PC-3 (cell line): ENCODE data around the gene MUC6. TPM values are rescaled to one million over a fixed set of nuclear protein-coding genes. Genes with fewer than 3 reads are reported as not detected.

ENCODE experiments used
- ATAC-seq: fragments of 200-7000 bp; cut with Tn5 transposase; 2 replicates; pipeline ENCODE4 v1.9.1; 2020; ENCODE audit warnings: mild to moderate bottlenecking, moderate library complexity
- BruUV-seq: library from RNA; stranded (reverse); fragments of 400-500 nt; replicated peaks from 2 replicates; lab custom pipeline; 2021; lab: Mats Ljungman, UMichigan
- CTCF ChIA-PET: fragments of 300-600 bp; sonication (Branson Sonifier 250); formaldehyde crosslinking; loops from one replicate; lab custom pipeline; 2022; ENCODE audit warnings: antibody characterized with exemption; lab: Charles Lee
- POLR2A ChIA-PET: fragments of 300-600 bp; sonication (Branson Sonifier 250); formaldehyde crosslinking; loops from one replicate; lab custom pipeline; 2022; ENCODE audit warnings: antibody characterized with exemption; ENCODE audit not compliant: unreplicated experiment; lab: Charles Lee
- DNase-seq: peaks from one replicate; pipeline ENCODE4 v3.0.0-alpha.2; 2015
- H2AFZ ChIP-seq: fragments of 300-600 bp; sonication (generic); 2 replicates; pipeline ENCODE4 v1.6.0; 2016; ENCODE audit warnings: antibody characterized with exemption, low read length
- H3F3A ChIP-seq: fragments of 300-600 bp; sonication (generic); one replicate; pipeline ENCODE4 v1.6.0; 2017; ENCODE audit warnings: antibody characterized with exemption, low read length, control low read depth, mild to moderate bottlenecking; ENCODE audit not compliant: unreplicated experiment
- H3K27ac ChIP-seq: fragments of 300-600 bp; sonication (generic); 2 replicates; pipeline ENCODE4 v1.5.1; 2016; ENCODE audit warnings: mild to moderate bottlenecking, low read length
- H3K27me3 ChIP-seq: fragments of 300-600 bp; sonication (generic); 2 replicates; pipeline ENCODE4 v1.6.1; 2016; ENCODE audit warnings: low read length, mixed read lengths
- H3K36me3 ChIP-seq: fragments of 300-600 bp; sonication (generic); 2 replicates; pipeline ENCODE4 v1.6.1; 2016; ENCODE audit warnings: low read depth, mixed run types, low read length, mixed read lengths
- H3K4me1 ChIP-seq: fragments of 300-600 bp; sonication (generic); 2 replicates; pipeline ENCODE4 v1.5.1; 2016; ENCODE audit warnings: low read length; ENCODE audit not compliant: insufficient read depth
- H3K4me2 ChIP-seq: fragments of 300-600 bp; sonication (generic); 2 replicates; pipeline ENCODE4 v1.6.0; 2016; ENCODE audit warnings: low read length
- H3K4me3 ChIP-seq: fragments of 300-600 bp; sonication (generic); 2 replicates; pipeline ENCODE4 v1.5.1; 2016; ENCODE audit warnings: mild to moderate bottlenecking, low read length, mixed read lengths
- H3K79me2 ChIP-seq: fragments of 300-600 bp; sonication (generic); 2 replicates; pipeline ENCODE4 v1.6.1; 2017; ENCODE audit warnings: low read length, mixed read lengths
- H3K9ac ChIP-seq: fragments of 300-600 bp; sonication (generic); 2 replicates; pipeline ENCODE4 v1.6.0; 2016; ENCODE audit warnings: mild to moderate bottlenecking, low read length
- H3K9me2 ChIP-seq: fragments of 300-600 bp; sonication (generic); replicated peaks from 2 replicates; pipeline ENCODE4 v1.6.1; 2016; ENCODE audit warnings: mixed run types, low read length, mixed read lengths
- H3K9me3 ChIP-seq: fragments of 300-600 bp; sonication (generic); 2 replicates; pipeline ENCODE4 v1.6.1; 2016; ENCODE audit warnings: low read length, mixed read lengths
- H4K20me1 ChIP-seq: fragments of 300-600 bp; sonication (generic); 2 replicates; pipeline ENCODE4 v1.6.1; 2016; ENCODE audit warnings: low read length, mixed read lengths
- CTCF ChIP-seq: fragments of 300-600 bp; sonication (generic); conservative IDR thresholded peaks from 2 replicates; pipeline ENCODE4 v1.5.1; 2017; ENCODE audit warnings: antibody characterized with exemption, low read depth, mild to moderate bottlenecking, low read length
- EZH2 ChIP-seq: fragments of 300-600 bp; sonication (generic); IDR thresholded peaks from one replicate; pipeline ENCODE4 v1.6.1; 2017; ENCODE audit warnings: antibody characterized with exemption, mild to moderate bottlenecking, low read length; ENCODE audit not compliant: unreplicated experiment
- EZH2phosphoT487 ChIP-seq: fragments of 300-600 bp; sonication (generic); IDR thresholded peaks from 2 replicates; pipeline ENCODE4 v1.6.1; 2018; ENCODE audit warnings: mild to moderate bottlenecking, antibody characterized with exemption, low read length, borderline replicate concordance
- intact Hi-C: fragments of 100-400 bp; cut with micrococcal nuclease; formaldehyde crosslinking; loops from 2 replicates; pipeline ENCODE4 v1.9.0; 2023
- total RNA-seq: library from RNA; depleted of rRNA; stranded (reverse); fragments of >200 nt; gene quantifications from 2 replicates; pipeline ENCODE4 v1.2.3, GENCODE V29; 2014

MUC6 gene
- total RNA-seq, 1 experiment from 2014 or later = 0.18 TPM

DNA sequence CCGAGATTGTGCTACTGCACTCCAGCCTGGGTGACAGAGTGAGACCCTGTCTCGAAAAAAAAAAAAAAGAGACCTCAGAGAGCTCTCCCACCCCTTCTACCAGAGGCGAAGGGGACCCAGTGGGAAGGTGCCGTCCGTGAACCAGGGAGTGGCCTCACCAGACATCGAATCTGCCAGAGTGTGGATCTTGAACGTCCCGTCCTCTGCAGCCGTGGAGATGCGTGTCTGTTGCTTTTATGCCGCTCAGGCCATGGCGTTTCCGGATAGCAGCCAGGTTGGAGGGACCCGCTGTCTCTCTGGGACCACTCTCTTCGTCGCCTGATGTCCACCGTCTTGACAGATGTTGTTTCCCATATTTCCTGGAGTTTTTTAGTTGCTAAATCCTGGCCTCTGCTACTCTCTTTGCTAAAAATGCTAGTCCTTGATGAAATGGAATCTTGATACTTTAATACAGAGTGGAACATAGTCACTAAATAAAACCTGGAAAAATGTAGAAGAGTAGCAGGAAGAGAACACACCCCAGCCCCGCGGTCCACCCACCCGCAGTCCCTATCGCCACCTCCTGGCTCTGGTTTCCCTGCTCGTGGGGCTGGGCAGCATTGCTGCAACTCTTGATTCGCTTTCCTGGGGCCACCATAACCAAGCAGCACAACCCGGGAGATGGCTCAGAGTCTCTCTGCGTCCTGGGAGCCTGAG lies 12.0 kb upstream of the MUC6 start:
- H3K36me3 ChIP-seq = no peaks in the 10 kb centered on the region
- H3K9me2 ChIP-seq = no peaks in the 10 kb centered on the region
- no peak overlapping the region for H2AFZ ChIP-seq
- H3K9me3 ChIP-seq = no peaks in the 10 kb centered on the region
- no peak overlapping the region for H3K9ac ChIP-seq
- no peak overlapping the region for H3K4me2 ChIP-seq
- no peaks in the 10 kb centered on the region for H4K20me1 ChIP-seq
- ATAC-seq (no peak), DNase-seq (no peak)
- no TSS peak for BruUV-seq
- H3K27me3 ChIP-seq = no peaks in the 10 kb centered on the region
- H3K4me1 ChIP-seq = peaks cover 19% of the 10 kb centered on the region
- H3K79me2 ChIP-seq = no peaks in the 10 kb centered on the region
- ChIA-PET CTCF (interaction anchor here (0.7 kb wide), 1 partner anchor 549 kb away, joined by 3 read pairs; no protein-coding TSS in a partner anchor), POLR2A (interaction anchor here (0.7 kb wide), 1 partner anchor 189 kb away, joined by 12 read pairs; no protein-coding TSS in a partner anchor)
- H3F3A ChIP-seq = no peaks in the 10 kb centered on the region
- no peak overlapping the region for H3K27ac ChIP-seq
- intact Hi-C loops = no loop called here
- H3K4me3 ChIP-seq = no peak overlapping the region
- TF ChIP-seq EZH2phosphoT487 (no peak), CTCF (0 out of 2 replicates have a peak, but pooled peaks have one; percentile 9)

DNA sequence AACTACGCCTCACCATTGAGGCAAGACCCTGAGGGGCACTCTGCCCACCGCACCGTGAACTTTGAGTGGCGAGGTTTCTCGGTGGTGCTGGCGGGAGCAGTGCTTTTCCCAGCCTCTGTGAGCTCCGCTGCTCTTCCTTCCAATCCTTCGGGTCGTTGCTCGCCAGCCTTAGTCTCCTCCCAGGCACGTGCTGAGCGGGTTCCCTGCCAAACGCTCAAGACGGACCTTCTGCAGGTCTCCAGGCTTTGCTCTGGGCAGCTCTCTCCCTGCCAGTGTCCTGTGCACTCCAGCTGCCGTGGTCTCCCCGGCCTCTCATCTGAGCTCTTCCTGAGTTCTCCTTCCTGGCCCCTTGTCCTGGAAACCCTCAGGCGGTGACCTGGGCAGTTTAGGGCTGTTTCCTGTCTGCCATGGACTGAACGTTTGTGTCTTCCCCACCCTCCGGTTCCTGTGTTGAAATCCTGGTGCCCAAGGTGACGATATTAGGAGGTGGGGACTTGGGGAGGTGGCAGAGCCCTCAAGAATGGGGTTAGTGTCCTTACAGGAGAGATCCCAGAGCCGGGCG lies 11.2 kb upstream of the MUC6 start:
- DNase-seq (no peak), ATAC-seq (no peak)
- Histone ChIP-seq H4K20me1 (no peaks in the 10 kb centered on the region), H3K79me2 (no peaks in the 10 kb centered on the region), H3K9me3 (no peaks in the 10 kb centered on the region), H3K9me2 (no peaks in the 10 kb centered on the region), H3K36me3 (no peaks in the 10 kb centered on the region), H3K4me3 (no peak overlapping the region), H3F3A (no peaks in the 10 kb centered on the region), H2AFZ (no peak overlapping the region), H3K27me3 (no peaks in the 10 kb centered on the region), H3K27ac (no peak overlapping the region), H3K4me1 (peaks cover 11% of the 10 kb centered on the region; the same call in 1 of the 2 replicates), H3K4me2 (no peak overlapping the region), H3K9ac (no peak overlapping the region)
- CTCF ChIA-PET = no interaction called here
- POLR2A ChIA-PET = interaction anchor here (0.7 kb wide), 1 partner anchor 188 kb away, joined by 12 read pairs; no protein-coding TSS in a partner anchor
- no TSS peak for BruUV-seq
- no peak for TF ChIP-seq EZH2
- no peak for TF ChIP-seq EZH2phosphoT487
- intact Hi-C loops = no loop called here

DNA sequence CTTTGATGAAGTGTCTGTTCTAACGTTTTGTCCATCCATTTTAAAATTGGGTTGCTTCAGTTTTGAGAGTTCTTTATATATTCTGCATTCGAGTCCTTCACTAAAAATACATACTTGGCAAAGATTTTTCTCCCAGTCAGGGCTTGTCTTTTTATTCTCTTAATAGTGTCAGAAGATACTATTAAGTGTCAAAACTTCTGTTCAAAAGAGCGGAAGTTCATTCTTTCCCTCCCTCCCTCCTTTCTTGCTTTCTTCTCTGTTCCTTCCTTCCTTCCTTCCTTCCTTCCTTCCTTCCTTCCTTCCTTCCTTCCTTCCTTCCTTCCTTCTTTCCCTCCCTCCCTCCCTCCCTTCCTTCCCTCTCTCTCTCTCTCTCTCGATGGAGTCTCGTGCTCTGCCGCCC lies 7.6 kb upstream of the MUC6 start:
- ChIA-PET CTCF (no interaction called here), POLR2A (no interaction called here)
- no TSS peak for BruUV-seq
- Histone ChIP-seq H3K4me3 (no peak overlapping the region), H3F3A (no peaks in the 10 kb centered on the region), H3K4me1 (peaks cover 26% of the 10 kb centered on the region), H2AFZ (no peak overlapping the region), H3K27ac (no peak overlapping the region), H3K79me2 (no peaks in the 10 kb centered on the region), H3K27me3 (no peaks in the 10 kb centered on the region), H3K9ac (no peak overlapping the region), H3K36me3 (no peaks in the 10 kb centered on the region), H3K4me2 (no peak overlapping the region), H3K9me2 (no peaks in the 10 kb centered on the region), H4K20me1 (no peaks in the 10 kb centered on the region), H3K9me3 (no peaks in the 10 kb centered on the region)
- no peak for ATAC-seq
- no peak for DNase-seq
- no peak for TF ChIP-seq CTCF
- TF ChIP-seq EZH2 = no peak
- no peak for TF ChIP-seq EZH2phosphoT487
- intact Hi-C loops = no loop called here
